H1 (cell line): Measurements from ENCODE around the gene ARFGAP3. TPM values are rescaled to one million over a fixed set of nuclear protein-coding genes. Genes with fewer than 3 reads are reported as not detected.

Experiments
- CTCF ChIA-PET: fragments of 300-600 bp; sonication (Branson Sonifier 250); formaldehyde crosslinking; loops from one replicate; lab custom pipeline; 2021; ENCODE audit not compliant: partially characterized antibody; lab: Charles Lee
- POLR2A ChIA-PET: fragments of 300-600 bp; sonication (Branson Sonifier 250); formaldehyde crosslinking; loops from one replicate; lab custom pipeline; 2021; ENCODE audit warnings: inconsistent platforms; ENCODE audit not compliant: partially characterized antibody; lab: Charles Lee
- DNase-seq, 2 experiments: peaks; one replicate each; pipeline versions ENCODE4 v3.0.0 to v3.0.0-alpha.2; 2010 to 2022; ENCODE audit warnings: low spot score in 2 of 2, low read depth in 1 of 2, mixed read lengths in 1 of 2
- FAIRE-seq: peaks from 2 replicates; lab custom pipeline; 2011; peaks lifted over from hg19 to GRCh38; lab: Jason Lieb, UNC
- H2AFZ ChIP-seq: 2 replicates; pipeline ENCODE4 v1.8.1; 2012; ENCODE audit warnings: low read length, inconsistent platforms
- H2AK5ac ChIP-seq: 2 replicates; pipeline ENCODE4 v1.6.1; 2013; ENCODE audit warnings: low read depth, low read length
- H2BK120ac ChIP-seq: replicated peaks from 2 replicates; pipeline ENCODE3; 2013; ENCODE audit warnings: low read depth, low read length, inconsistent platforms
- H2BK12ac ChIP-seq: 2 replicates; pipeline ENCODE4 v1.6.1; 2013; ENCODE audit warnings: low read depth, low read length
- H2BK15ac ChIP-seq: 2 replicates; pipeline ENCODE4 v1.6.1; 2013; ENCODE audit warnings: low read length
- H2BK20ac ChIP-seq: 2 replicates; pipeline ENCODE4 v1.6.1; 2013; ENCODE audit warnings: low read length
- H2BK5ac ChIP-seq: 2 replicates; pipeline ENCODE4 v1.6.1; 2013; ENCODE audit warnings: low read depth, low read length
- H3K14ac ChIP-seq: 2 replicates; pipeline ENCODE4 v1.6.1; 2013; ENCODE audit warnings: inconsistent platforms; ENCODE audit not compliant: insufficient read length
- H3K18ac ChIP-seq: 2 replicates; pipeline ENCODE4 v1.6.1; 2013; ENCODE audit warnings: low read length; ENCODE audit errors: extremely low read depth
- H3K23ac ChIP-seq: 2 replicates; pipeline ENCODE4 v1.6.1; 2013; ENCODE audit warnings: inconsistent platforms; ENCODE audit not compliant: insufficient read length
- H3K23me2 ChIP-seq: 2 replicates; pipeline ENCODE4 v1.6.1; 2013; ENCODE audit warnings: low read depth, low read length
- H3K27ac ChIP-seq: 2 replicates; pipeline ENCODE4 v1.6.1; 2011; ENCODE audit warnings: low read depth, low read length, inconsistent platforms
- H3K27me3 ChIP-seq, 4 experiments: replicated peaks in 1 of 4; 1 replicate in 1 of 4; 2 replicates in 3 of 4; pipeline versions ENCODE4 v1.6.1 to v1.8.1; 2011 to 2013; ENCODE audit warnings: low read length in 3 of 4, mild to moderate bottlenecking in 3 of 4, inconsistent platforms in 2 of 4, mixed read lengths in 2 of 4, moderate library complexity in 1 of 4; ENCODE audit not compliant: control insufficient read depth in 3 of 4, insufficient read depth in 3 of 4; ENCODE audit errors: extremely low read depth in 1 of 4
- H3K36me3 ChIP-seq, 4 experiments: 2 replicates each; pipeline versions ENCODE4 v1.6.1 to v1.8.1; 2011 to 2013; ENCODE audit warnings: mild to moderate bottlenecking in 4 of 4, low read length in 3 of 4, moderate library complexity in 2 of 4, control low read depth in 1 of 4, inconsistent platforms in 1 of 4; ENCODE audit not compliant: insufficient read depth in 4 of 4, control insufficient read depth in 2 of 4
- H3K4ac ChIP-seq: replicated peaks from 2 replicates; pipeline ENCODE3; 2013; ENCODE audit warnings: low read length, low read depth, mixed read lengths, inconsistent platforms; ENCODE audit not compliant: insufficient read length
- H3K4me1 ChIP-seq, 4 experiments: replicated peaks in 1 of 4; 1 replicate in 1 of 4; 2 replicates in 3 of 4; pipeline versions ENCODE4 v1.6.1 to v1.8.1; 2011 to 2013; ENCODE audit warnings: low read length in 3 of 4, inconsistent platforms in 2 of 4, mixed read lengths in 1 of 4; ENCODE audit not compliant: insufficient read depth in 4 of 4, control insufficient read depth in 3 of 4
- H3K4me2 ChIP-seq, 2 experiments: 2 replicates each; pipeline versions ENCODE4 v1.6.1 to v1.8.1; 2011 to 2013; ENCODE audit warnings: low read depth in 2 of 2, low read length in 2 of 2, control low read depth in 1 of 2, inconsistent platforms in 1 of 2, mild to moderate bottlenecking in 1 of 2; ENCODE audit not compliant: insufficient read depth in 1 of 2
- H3K4me3 ChIP-seq, 4 experiments: fragments of 200-600, 300-600 bp in 1 of 4; sonication (generic), shearing (Covaris generic), sonication (Bioruptor Twin) in 1 of 4; 2 replicates each; pipeline versions ENCODE4 v1.5.1 to v1.8.1; 2011 to 2016; ENCODE audit warnings: low read length in 4 of 4, low read depth in 3 of 4, control low read depth in 2 of 4, inconsistent platforms in 2 of 4, mild to moderate bottlenecking in 2 of 4, mixed read lengths in 1 of 4, moderate library complexity in 1 of 4; ENCODE audit not compliant: insufficient read depth in 2 of 4; ENCODE audit errors: extremely low read depth in 1 of 4
- H3K56ac ChIP-seq: replicated peaks from 2 replicates; pipeline ENCODE3; 2013; ENCODE audit warnings: low read depth, mild to moderate bottlenecking, mixed read lengths, low read length, inconsistent platforms; ENCODE audit not compliant: insufficient read length
- H3K79me1 ChIP-seq: 2 replicates; pipeline ENCODE4 v1.6.1; 2013; ENCODE audit warnings: low read depth, low read length, control low read depth
- H3K79me2 ChIP-seq, 2 experiments: 2 replicates each; pipeline versions ENCODE4 v1.6.1 to v1.8.1; 2012 to 2013; ENCODE audit warnings: low read length in 2 of 2, mild to moderate bottlenecking in 2 of 2, inconsistent platforms in 1 of 2; ENCODE audit not compliant: insufficient read depth in 2 of 2, control insufficient read depth in 1 of 2
- H3K9ac ChIP-seq, 4 experiments: replicated peaks in 1 of 4; 1 replicate in 1 of 4; 2 replicates in 3 of 4; pipeline versions ENCODE4 v1.6.1 to v1.8.1; 2011 to 2013; ENCODE audit warnings: low read depth in 3 of 4, low read length in 3 of 4, control low read depth in 2 of 4, mild to moderate bottlenecking in 2 of 4, moderate library complexity in 2 of 4, inconsistent platforms in 1 of 4; ENCODE audit errors: extremely low read depth in 1 of 4
- H3K9me3 ChIP-seq, 2 experiments: 2 replicates each; pipeline versions ENCODE4 v1.6.1 to v1.8.1; 2012 to 2013; ENCODE audit warnings: mild to moderate bottlenecking in 2 of 2, moderate library complexity in 2 of 2, control low read depth in 1 of 2, inconsistent platforms in 1 of 2, low read depth in 1 of 2, low read length in 1 of 2, mixed read lengths in 1 of 2; ENCODE audit not compliant: insufficient read depth in 2 of 2
- H4K20me1 ChIP-seq, 2 experiments: replicated peaks in 1 of 2; 2 replicates each; pipeline versions ENCODE3 to v1.8.1; 2011 to 2013; ENCODE audit warnings: inconsistent platforms in 2 of 2, low read length in 2 of 2, mild to moderate bottlenecking in 1 of 2; ENCODE audit not compliant: insufficient read depth in 2 of 2, control insufficient read depth in 1 of 2
- H4K5ac ChIP-seq: 2 replicates; pipeline ENCODE4 v1.6.1; 2013; ENCODE audit warnings: low read length, low read depth, mixed read lengths, inconsistent platforms; ENCODE audit not compliant: insufficient read length
- H4K8ac ChIP-seq: 2 replicates; pipeline ENCODE4 v1.8.0; 2013; ENCODE audit warnings: mild to moderate bottlenecking, moderate library complexity, low read length, inconsistent platforms; ENCODE audit not compliant: insufficient read depth; ENCODE audit errors: extremely low read depth
- H4K91ac ChIP-seq: replicated peaks from 2 replicates; pipeline ENCODE3; 2013; ENCODE audit warnings: low read length, mixed read lengths, inconsistent platforms; ENCODE audit not compliant: insufficient read length
- ASH2L ChIP-seq: fragments of 200-600, 300-600 bp; sonication (generic); IDR thresholded peaks from one replicate; pipeline ENCODE4 v1.7.1; 2017; ENCODE audit warnings: low read length
- CBX5 ChIP-seq: fragments of 300-800, 300-1000 bp; sonication (generic); IDR thresholded peaks from 2 replicates; pipeline ENCODE4 v1.7.1; 2016; ENCODE audit warnings: antibody characterized with exemption, low read length, low read depth
- GABPA ChIP-seq: IDR thresholded peaks from 2 replicates; pipeline ENCODE4 v1.6.1; 2011; ENCODE audit warnings: mild to moderate bottlenecking, low read length, moderate library complexity, borderline replicate concordance; ENCODE audit not compliant: insufficient read depth
- JUN ChIP-seq: IDR thresholded peaks from 2 replicates; pipeline ENCODE4 v1.6.1; 2011; ENCODE audit warnings: low read depth, mild to moderate bottlenecking, improper control_type of control experiment, low read length
- JUND ChIP-seq: IDR thresholded peaks from 2 replicates; pipeline ENCODE4 v1.6.1; 2011; ENCODE audit warnings: mild to moderate bottlenecking, improper control_type of control experiment, low read length
- POLR2AphosphoS5 ChIP-seq: IDR thresholded peaks from 2 replicates; pipeline ENCODE4 v1.6.1; 2011; ENCODE audit warnings: low read depth, low read length
- RAD21 ChIP-seq, 2 experiments: IDR thresholded peaks in 1 of 2; conservative IDR thresholded peaks in 1 of 2; 2 replicates each; pipeline ENCODE4 v1.6.1; 2011; ENCODE audit warnings: low read depth in 2 of 2, low read length in 2 of 2, improper control_type of control experiment in 1 of 2, inconsistent platforms in 1 of 2, mild to moderate bottlenecking in 1 of 2, moderate library complexity in 1 of 2
- RBBP5 ChIP-seq: IDR thresholded peaks from 2 replicates; pipeline ENCODE4 v1.7.1; 2012; ENCODE audit warnings: low read depth, mild to moderate bottlenecking, inconsistent platforms, low read length, moderate library complexity, borderline replicate concordance
- SAP30 ChIP-seq: fragments of 300-600 bp; sonication (generic); IDR thresholded peaks from 2 replicates; pipeline ENCODE4 v1.7.1; 2012; ENCODE audit warnings: low read length, moderate library complexity, mild to moderate bottlenecking, inconsistent platforms; ENCODE audit not compliant: insufficient read depth, insufficient replicate concordance
- SIRT6 ChIP-seq: IDR thresholded peaks from one replicate; pipeline ENCODE4 v1.7.1; 2012; ENCODE audit warnings: low read length, inconsistent platforms
- SP2 ChIP-seq: IDR thresholded peaks from 2 replicates; pipeline ENCODE4 v1.6.1; 2012; ENCODE audit warnings: mild to moderate bottlenecking, low read length, inconsistent platforms
- SUZ12 ChIP-seq: fragments of 200-600 bp; sonication (generic); IDR thresholded peaks from 2 replicates; pipeline ENCODE4 v1.6.1; 2012; ENCODE audit warnings: mild to moderate bottlenecking, inconsistent platforms, low read length, moderate library complexity, mixed read lengths
- WGBS, 2 experiments: shearing (Covaris generic) in 1 of 2; methylation state at CpG; one replicate each; pipeline versions ENCODE4 v1.1.6 to v1.1.7; 2013 to 2015; ENCODE audit warnings: low lambda C conversion rate in 2 of 2, mixed read lengths in 2 of 2, inconsistent platforms in 1 of 2, low coverage in 1 of 2, missing lambda C conversion rate in 1 of 2; ENCODE audit not compliant: insufficient replicate concordance in 2 of 2, insufficient coverage in 1 of 2, insufficient read length in 1 of 2; ENCODE audit errors: extremely low coverage in 1 of 2, missing lambda C conversion rate in 1 of 2; 5-methylcytosine and 5-hydroxymethylcytosine counted together
- polyA plus RNA-seq, 7 experiments: library from polyadenylated mRNA; depleted of rRNA in 3 of 7; stranded (reverse) in 5 of 7; unstranded in 2 of 7; fragments of >200 nt in 5 of 7; fragments of 200-250 nt in 2 of 7; gene quantifications; 1 replicate in 5 of 7; 2 replicates in 1 of 7; 4 replicates in 1 of 7; pipeline versions ENCODE4 v1.2.1 to v1.2.3, GENCODE V29; 2011 to 2013; ENCODE audit warnings: missing spikeins in 2 of 7, mixed read lengths in 2 of 7
- total RNA-seq: library from RNA; stranded (reverse); fragmentation: NEBNext Ultra II Directional; extraction: Animal tissue kit (Norgen Biotek cat#: 25700); gene quantifications from 2 replicates; pipeline ENCODE4 v1.2.1, GENCODE V29; 2021
- TF ChIP-seq, protein P1 (sequence below): IDR thresholded peaks from 2 replicates; pipeline ENCODE4 v1.6.1; 2012; ENCODE audit warnings: inconsistent platforms

The ARFGAP3 gene
- total and polyA plus RNA-seq, 2 of the 8 experiments (the other 6 are each of a cell fraction or from before 2014, with no cell fraction given): 9.7 to 16.0 TPM

DNA sequence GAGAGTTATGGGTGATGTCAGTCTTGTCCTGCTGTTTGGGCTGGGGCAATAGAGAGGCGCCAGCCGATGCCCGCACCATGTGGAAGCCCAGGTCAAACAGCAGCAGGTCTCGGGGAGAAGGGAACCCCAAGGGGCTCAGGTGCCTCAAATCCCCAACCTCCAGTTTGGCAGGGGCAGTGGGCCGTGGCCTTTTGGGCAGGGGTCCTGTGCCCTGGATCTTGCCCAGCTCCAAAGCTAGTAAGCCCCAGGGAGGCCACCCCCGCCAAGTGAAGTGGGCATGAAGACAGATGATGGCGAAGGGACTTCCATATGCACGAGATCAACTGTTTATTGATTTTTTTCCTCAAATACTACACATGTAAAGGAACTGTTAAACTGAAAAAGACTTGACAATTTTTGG, 12.4 kb upstream of the ARFGAP3 start:
- Histone ChIP-seq H2BK5ac (no peak overlapping the region), H4K5ac (no peak overlapping the region), H3K14ac (no peak overlapping the region), H4K20me1 (peaks cover 0 to 6% of the 10 kb centered on the region in 2 experiments), H3K56ac (no peak overlapping the region), H3K36me3 (peaks cover 0 to 11% (median 8%) of the 10 kb centered on the region in 4 experiments; a peak in 5 of 8 replicates), H3K4ac (no peak overlapping the region), H3K9me3 (no peaks in the 10 kb centered on the region), H3K9ac (no peak overlapping the region; a peak in 1 of 7 replicates), H2BK12ac (no peak overlapping the region), H2AK5ac (no peak overlapping the region), H3K79me2 (no peaks in the 10 kb centered on the region), H2BK20ac (no peak overlapping the region), H3K27me3 (no peaks in the 10 kb centered on the region), H3K79me1 (no peaks in the 10 kb centered on the region; the same call in 1 of the 2 replicates), H2BK15ac (no peak overlapping the region), H2AFZ (no peak overlapping the region), H3K23ac (no peak overlapping the region), H2BK120ac (no peak overlapping the region), H3K4me1 (no peaks in the 10 kb centered on the region), H3K4me2 (no peak overlapping the region), H3K23me2 (no peaks in the 10 kb centered on the region), H3K27ac (no peak overlapping the region), H4K91ac (no peak overlapping the region), H3K18ac (no peak overlapping the region), H4K8ac (no peak overlapping the region), H3K4me3 (no peak overlapping the region)
- WGBS, 2 experiments: 94% methylated on average over 8 of the region's 8 CpGs; no CpG with 5 or more reads in 1 of the 2 experiments
- CTCF ChIA-PET: interaction anchor here (1.1 to 4.9 kb wide), 12 partner anchors 8 to 191 kb away, joined by 3 to 47 read pairs (median 8); no protein-coding TSS in a partner anchor
- TF ChIP-seq GABPA (no peak), CBX5 (no peak), JUND (no peak), JUN (no peak), RAD21 (IDR thresholded peaks at IDR 0.05 in 1 of 2, conservative IDR thresholded peaks at IDR 0.05 in 1 of 2; ENCODE audit: low read depth in 2 of 2, low read length in 2 of 2) (no peak), POLR2AphosphoS5 (no peak), SP2 (no peak), RBBP5 (no peak), SAP30 (no peak), ASH2L (no peak), SUZ12 (no peak), SIRT6 (no peak)
- TF ChIP-seq, protein P1, sequence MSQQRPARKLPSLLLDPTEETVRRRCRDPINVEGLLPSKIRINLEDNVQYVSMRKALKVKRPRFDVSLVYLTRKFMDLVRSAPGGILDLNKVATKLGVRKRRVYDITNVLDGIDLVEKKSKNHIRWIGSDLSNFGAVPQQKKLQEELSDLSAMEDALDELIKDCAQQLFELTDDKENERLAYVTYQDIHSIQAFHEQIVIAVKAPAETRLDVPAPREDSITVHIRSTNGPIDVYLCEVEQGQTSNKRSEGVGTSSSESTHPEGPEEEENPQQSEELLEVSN: no peak
- POLR2A ChIA-PET: interaction anchor here (0.6 to 2.9 kb wide), 3 partner anchors 59 to 254 kb away, joined by 3 to 13 read pairs (median 3); partner anchors contain the start of gene POLDIP3
- FAIRE-seq (no peak), DNase-seq (no peak)
